OCI-LY1 (cell line): ENCODE data around the gene CNRIP1.
"Not testable (repeated sequence)": the region's sequence is repeated elsewhere in the genome, so short reads cannot be mapped to it uniquely, and the experiment has no call there.

Experiments used
- H2AFZ ChIP-seq: fragments of 200-600 bp; sonication (generic), shearing (Covaris generic); 2 replicates; pipeline ENCODE4 v1.6.0; 2014; ENCODE audit warnings: antibody characterized with exemption, mild to moderate bottlenecking, low read length
- H3F3A ChIP-seq: fragments of 200-600 bp; sonication (generic), shearing (Covaris generic); 2 replicates; pipeline ENCODE4 v1.6.0; 2014; ENCODE audit warnings: mild to moderate bottlenecking, antibody characterized with exemption, low read length, moderate library complexity; ENCODE audit not compliant: insufficient read depth
- H3K27ac ChIP-seq: fragments of 200-600 bp; sonication (generic); 2 replicates; pipeline ENCODE4 v1.5.1; 2014; ENCODE audit warnings: low read length, mixed run types, mild to moderate bottlenecking, low read depth; ENCODE audit not compliant: poor library complexity, severe bottlenecking
- H3K27me3 ChIP-seq: fragments of 200-600 bp; sonication (generic); 2 replicates; pipeline ENCODE4 v1.6.0; 2014; ENCODE audit warnings: antibody characterized with exemption, mild to moderate bottlenecking, low read length, moderate library complexity; ENCODE audit not compliant: insufficient read depth
- H3K36me3 ChIP-seq: fragments of 200-600 bp; sonication (generic); 2 replicates; pipeline ENCODE4 v1.6.1; 2014; ENCODE audit warnings: mild to moderate bottlenecking, antibody characterized with exemption, low read length, moderate library complexity, mixed read lengths; ENCODE audit not compliant: insufficient read depth
- H3K4me1 ChIP-seq: fragments of 200-600 bp; sonication (generic); 2 replicates; pipeline ENCODE4 v1.5.1; 2014; ENCODE audit warnings: mild to moderate bottlenecking, low read length, moderate library complexity; ENCODE audit not compliant: insufficient read depth, severe bottlenecking
- H3K4me2 ChIP-seq: fragments of 200-600 bp; sonication (generic), shearing (Covaris generic); 2 replicates; pipeline ENCODE4 v1.6.1; 2014; ENCODE audit warnings: low read length
- H3K4me3 ChIP-seq: fragments of 200-600 bp; sonication (generic); 2 replicates; pipeline ENCODE4 v1.5.1; 2014; ENCODE audit warnings: low read length, low read depth, mild to moderate bottlenecking, mixed read lengths; ENCODE audit not compliant: poor library complexity, severe bottlenecking
- H3K79me2 ChIP-seq: fragments of 200-600 bp; shearing (Covaris generic); 2 replicates; pipeline ENCODE4 v1.6.1; 2016; ENCODE audit warnings: mixed run types, low read length, mixed read lengths; ENCODE audit not compliant: insufficient read depth
- H3K9ac ChIP-seq: fragments of 200-600 bp; sonication (generic), shearing (Covaris generic); 2 replicates; pipeline ENCODE4 v1.6.1; 2014; ENCODE audit warnings: mild to moderate bottlenecking, low read length, mixed read lengths
- H3K9me2 ChIP-seq: fragments of 200-600 bp; sonication (generic), shearing (Covaris generic); 2 replicates; pipeline ENCODE4 v1.6.1; 2014; ENCODE audit warnings: low read depth, mild to moderate bottlenecking, low read length, mixed read lengths
- H3K9me3 ChIP-seq: fragments of 200-600 bp; shearing (Covaris generic); 2 replicates; pipeline ENCODE4 v1.6.1; 2014; ENCODE audit warnings: low read length, mixed read lengths
- H4K20me1 ChIP-seq: fragments of 200-600 bp; sonication (generic), shearing (Covaris generic); 2 replicates; pipeline ENCODE4 v1.6.0; 2016; ENCODE audit warnings: mild to moderate bottlenecking, low read length; ENCODE audit not compliant: insufficient read depth
- CTCF ChIP-seq: fragments of 200-600 bp; sonication (generic), shearing (Covaris generic); IDR thresholded peaks from 2 replicates; pipeline ENCODE4 v1.5.1; 2017; ENCODE audit warnings: mild to moderate bottlenecking, antibody characterized with exemption, low read length, moderate library complexity, mixed read lengths
- EZH2 ChIP-seq: fragments of 200-600 bp; sonication (generic), shearing (Covaris generic); IDR thresholded peaks from 2 replicates; pipeline ENCODE4 v1.8.0; 2017; ENCODE audit warnings: borderline replicate concordance, mixed run types, mild to moderate bottlenecking, antibody characterized with exemption, low read length, moderate library complexity, mixed read lengths

Gene CNRIP1

GRCh38 chr2:68316111-68316510 is 3.6 kb downstream of the CNRIP1 start:
- H3K9me2 ChIP-seq: no peaks in the 10 kb centered on the region
- TF ChIP-seq EZH2 (no peak), CTCF (no peak)

GRCh38 chr2:68311033-68311432 is 8.7 kb downstream of the CNRIP1 start:
- no peak overlapping the region for H3K27ac ChIP-seq
- H3K79me2 ChIP-seq: no peaks in the 10 kb centered on the region
- H3K4me3 ChIP-seq: no peak overlapping the region
- H3K9ac ChIP-seq: no peak overlapping the region
- H2AFZ ChIP-seq: no peak overlapping the region
- H3K9me3 ChIP-seq: no peaks in the 10 kb centered on the region
- TF ChIP-seq CTCF: no peak
- no peak for TF ChIP-seq EZH2
- H3K9me2 ChIP-seq: no peaks in the 10 kb centered on the region
- no peaks in the 10 kb centered on the region for H3K4me1 ChIP-seq
- no peaks in the 10 kb centered on the region for H4K20me1 ChIP-seq
- H3K27me3 ChIP-seq: no peaks in the 10 kb centered on the region
- H3K4me2 ChIP-seq: no peak overlapping the region
- no peaks in the 10 kb centered on the region for H3K36me3 ChIP-seq
- H3F3A ChIP-seq: no peaks in the 10 kb centered on the region

More at GRCh38 chr2:68316111-68316510, 3.6 kb downstream of the CNRIP1 start:
- H3K79me2 ChIP-seq: no peaks in the 10 kb centered on the region
- peaks cover 8% of the 10 kb centered on the region; the same call in 1 of the 2 replicates for H3K27me3 ChIP-seq
- H3K4me1 ChIP-seq: peaks cover 14% of the 10 kb centered on the region
- H4K20me1 ChIP-seq: no peaks in the 10 kb centered on the region
- no peak overlapping the region for H2AFZ ChIP-seq
- no peaks in the 10 kb centered on the region for H3K9me3 ChIP-seq
- no peaks in the 10 kb centered on the region for H3F3A ChIP-seq
- no peaks in the 10 kb centered on the region for H3K36me3 ChIP-seq
- no peak overlapping the region for H3K9ac ChIP-seq
- H3K4me2 ChIP-seq: no peak overlapping the region
- H3K4me3 ChIP-seq: no peak overlapping the region
- H3K27ac ChIP-seq: no peak overlapping the region

- Histone ChIP-seq H3K9me3 (no peaks in the 10 kb centered on the region), H3K9me2 (no peaks in the 10 kb centered on the region), H4K20me1 (no peaks in the 10 kb centered on the region), H3K4me1 (no peaks in the 10 kb centered on the region), H3K9ac (no peak overlapping the region), H3F3A (no peaks in the 10 kb centered on the region), H3K27ac (no peak overlapping the region), H3K27me3 (no peaks in the 10 kb centered on the region), H3K79me2 (no peaks in the 10 kb centered on the region), H3K36me3 (no peaks in the 10 kb centered on the region), H2AFZ (no peak overlapping the region), H3K4me3 (no peak overlapping the region), H3K4me2 (no peak overlapping the region)
- no peak for TF ChIP-seq EZH2
- no peak for TF ChIP-seq CTCF
These were observed 10.3 kb downstream of the CNRIP1 start for GRCh38 chr2:68309426-68309825.

GRCh38 chr2:68303902-68304272 is 15.9 kb downstream of the CNRIP1 start:
- not testable (repeated sequence) for H3K4me3 ChIP-seq, H3K79me2 ChIP-seq, H2AFZ ChIP-seq, H3K9me2 ChIP-seq, H3K9me3 ChIP-seq, H3F3A ChIP-seq, H3K36me3 ChIP-seq, H3K9ac ChIP-seq, H3K4me2 ChIP-seq, H3K27ac ChIP-seq, H3K4me1 ChIP-seq, H3K27me3 ChIP-seq, H4K20me1 ChIP-seq
